Activated naive CD8-positive, alpha-beta T cell treated with anti-CD3 and anti-CD28 coated beads for 36 hours (primary cell): ENCODE results near the gene GC. TPM values are rescaled to one million over a fixed set of nuclear protein-coding genes. Genes with fewer than 3 reads are reported as not detected.
"Not testable (repeated sequence)": the region's sequence is repeated elsewhere in the genome, so short reads cannot be mapped to it uniquely, and the experiment has no call there.

ENCODE experiments used
- DNase-seq: peaks from one replicate; pipeline ENCODE4 v3.0.0; 2021
- H3K27ac Mint-ChIP-seq: one replicate; pipeline ENCODE4 v1.8.0; 2022; ENCODE audit warnings: mild to moderate bottlenecking, moderate library complexity, mixed read lengths
- H3K27me3 Mint-ChIP-seq: one replicate; pipeline ENCODE4 v1.8.0; 2022; ENCODE audit warnings: mild to moderate bottlenecking, mixed read lengths
- H3K36me3 Mint-ChIP-seq: one replicate; pipeline ENCODE4 v1.8.0; 2021; ENCODE audit warnings: mild to moderate bottlenecking, mixed read lengths
- H3K4me1 Mint-ChIP-seq: one replicate; pipeline ENCODE4 v1.8.0; 2021; ENCODE audit warnings: mixed read lengths
- H3K4me3 Mint-ChIP-seq: one replicate; pipeline ENCODE4 v1.8.0; 2022; ENCODE audit warnings: mild to moderate bottlenecking, moderate library complexity, mixed read lengths
- H3K9me3 Mint-ChIP-seq: one replicate; pipeline ENCODE4 v1.8.0; 2022; ENCODE audit warnings: mixed read lengths
- total RNA-seq, 2 experiments: library from RNA; stranded (reverse); gene quantifications; one replicate each; pipeline ENCODE4 v1.2.3, GENCODE V29; 2021

The GC gene
- total RNA-seq, 2 experiments from 2014 or later: not detected

DNA sequence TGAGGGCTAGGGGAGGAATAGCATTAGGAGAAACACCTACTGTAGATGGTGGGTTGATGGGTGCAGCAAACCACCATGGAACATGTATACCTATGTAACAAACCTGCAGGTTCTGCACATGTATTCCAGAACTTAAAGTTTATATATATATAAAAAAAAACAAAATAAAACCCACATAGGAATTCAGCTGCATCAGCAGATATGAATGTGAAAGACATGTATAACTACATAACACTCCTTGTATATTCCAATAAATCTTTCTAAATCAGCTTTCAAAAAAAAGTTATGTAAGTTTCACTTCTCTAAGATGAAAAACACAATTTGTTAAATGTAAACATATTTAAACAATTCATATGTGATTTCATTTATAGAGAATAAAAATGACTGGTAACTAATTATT lies 6.0 kb downstream of the GC start:
- no peak for DNase-seq
- Mint-ChIP-seq H3K27ac (no peak overlapping the region), H3K4me3 (no peak overlapping the region), H3K27me3 (peaks cover 5% of the 10 kb centered on the region), H3K36me3 (no peaks in the 10 kb centered on the region), H3K9me3 (no peaks in the 10 kb centered on the region), H3K4me1 (no peaks in the 10 kb centered on the region)

DNA sequence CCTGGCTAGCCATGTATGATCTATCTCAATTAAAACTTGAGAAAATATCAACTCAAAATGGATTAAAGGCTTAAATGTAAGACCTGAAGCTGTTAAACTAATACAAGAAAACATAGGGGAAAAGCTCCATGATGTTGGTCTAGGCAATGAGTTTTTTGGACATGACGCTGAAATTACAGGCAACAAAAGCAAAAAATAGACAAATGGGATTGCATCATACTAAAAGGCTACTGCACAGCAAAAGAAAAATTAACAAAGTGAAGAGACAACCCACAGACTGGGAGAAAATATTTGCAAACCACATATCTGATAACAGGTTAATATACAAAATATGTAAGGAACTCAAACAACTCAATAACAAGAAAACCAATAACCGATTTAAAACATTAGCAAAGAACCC lies 8.4 kb downstream of the GC start:
- Mint-ChIP-seq H3K4me3 (no peak overlapping the region), H3K27ac (no peak overlapping the region), H3K36me3 (no peaks in the 10 kb centered on the region), H3K4me1 (no peaks in the 10 kb centered on the region), H3K9me3 (no peaks in the 10 kb centered on the region), H3K27me3 (peaks cover 5% of the 10 kb centered on the region)
- no peak for DNase-seq

DNA sequence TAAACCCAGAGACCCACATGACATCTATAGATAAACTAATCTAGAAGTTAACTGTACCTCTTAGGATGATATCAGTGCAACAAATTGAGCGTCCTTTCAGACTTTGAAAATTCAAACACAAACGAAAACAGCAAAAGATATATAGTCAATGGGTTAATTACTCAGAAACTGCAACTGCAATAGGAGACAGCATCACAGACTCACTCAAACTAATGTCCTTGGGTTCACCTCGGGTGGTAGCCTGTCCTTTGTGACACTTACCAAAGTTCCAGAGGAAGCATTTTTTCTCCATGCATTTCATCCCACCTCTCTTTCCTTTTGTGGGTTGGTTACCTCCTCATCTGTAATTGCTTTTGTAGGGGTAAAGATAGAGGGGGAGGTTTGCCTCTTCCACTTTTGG lies 9.7 kb downstream of the GC start:
- H3K4me1 Mint-ChIP-seq: no peaks in the 10 kb centered on the region
- H3K27me3 Mint-ChIP-seq: peaks cover 5% of the 10 kb centered on the region
- no peak overlapping the region for H3K27ac Mint-ChIP-seq
- no peak overlapping the region for H3K4me3 Mint-ChIP-seq
- H3K36me3 Mint-ChIP-seq: no peaks in the 10 kb centered on the region
- H3K9me3 Mint-ChIP-seq: no peaks in the 10 kb centered on the region
- no peak for DNase-seq

- no peak for DNase-seq
- Mint-ChIP-seq H3K27ac (no peak overlapping the region), H3K4me3 (no peak overlapping the region), H3K27me3 (peaks cover 5% of the 10 kb centered on the region), H3K36me3 (no peaks in the 10 kb centered on the region), H3K9me3 (no peaks in the 10 kb centered on the region), H3K4me1 (no peaks in the 10 kb centered on the region)
These were observed 10.9 kb downstream of the GC start for GRCh38 chr4:71773004-71773403.

GRCh38 chr4:71772592-71772991 lies 11.3 kb downstream of the GC start:
- H3K4me1 Mint-ChIP-seq: no peaks in the 10 kb centered on the region
- H3K9me3 Mint-ChIP-seq: no peaks in the 10 kb centered on the region
- H3K36me3 Mint-ChIP-seq: no peaks in the 10 kb centered on the region
- DNase-seq: no peak
- no peak overlapping the region for H3K4me3 Mint-ChIP-seq
- peaks cover 5% of the 10 kb centered on the region for H3K27me3 Mint-ChIP-seq
- no peak overlapping the region for H3K27ac Mint-ChIP-seq

DNA sequence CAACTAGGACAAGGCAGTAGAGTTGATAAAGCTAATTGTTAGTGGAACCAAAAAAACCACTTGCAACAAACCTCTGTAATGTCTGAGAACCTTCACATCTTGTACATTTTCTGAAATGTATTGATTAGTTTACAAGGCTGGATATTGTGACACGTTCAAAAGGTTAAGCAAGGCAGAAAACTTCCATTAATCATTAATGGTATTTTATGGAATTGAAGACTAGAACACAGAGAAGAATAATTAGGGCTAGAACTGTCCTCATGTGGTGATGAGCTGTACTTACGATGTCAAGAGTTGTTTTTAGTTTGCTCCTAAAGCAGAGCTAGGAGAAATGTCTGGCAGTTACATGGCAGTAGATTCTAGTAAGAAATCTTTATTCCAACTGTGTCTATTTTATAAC lies 12.3 kb downstream of the GC start:
- DNase-seq: no peak
- H3K36me3 Mint-ChIP-seq: no peaks in the 10 kb centered on the region
- H3K9me3 Mint-ChIP-seq: no peaks in the 10 kb centered on the region
- peaks cover 5% of the 10 kb centered on the region for H3K27me3 Mint-ChIP-seq
- H3K27ac Mint-ChIP-seq: no peak overlapping the region
- no peak overlapping the region for H3K4me3 Mint-ChIP-seq
- no peaks in the 10 kb centered on the region for H3K4me1 Mint-ChIP-seq

DNA sequence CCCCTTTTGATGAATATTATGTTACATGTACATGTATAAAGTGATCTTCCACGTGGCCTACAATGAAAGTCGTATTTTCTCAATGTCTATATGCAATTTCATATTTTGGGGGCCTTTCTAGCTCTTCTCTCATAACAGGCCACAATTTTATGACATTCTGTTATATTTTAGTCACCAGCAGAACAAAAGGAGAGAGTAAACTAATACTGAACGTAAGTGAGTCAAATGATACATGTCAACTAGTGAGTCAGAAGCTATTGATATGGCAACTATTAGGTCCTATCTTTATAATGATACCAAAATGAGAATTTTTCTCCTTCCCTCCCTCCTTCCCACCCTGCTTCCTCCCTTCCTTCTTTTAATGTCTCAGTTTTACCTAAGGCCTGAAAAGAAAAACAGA lies 14.4 kb downstream of the GC start:
- no peaks in the 10 kb centered on the region for H3K4me1 Mint-ChIP-seq
- H3K36me3 Mint-ChIP-seq: no peaks in the 10 kb centered on the region
- H3K9me3 Mint-ChIP-seq: no peaks in the 10 kb centered on the region
- DNase-seq: no peak
- H3K27me3 Mint-ChIP-seq: no peaks in the 10 kb centered on the region
- no peak overlapping the region for H3K27ac Mint-ChIP-seq
- H3K4me3 Mint-ChIP-seq: no peak overlapping the region

- Mint-ChIP-seq H3K27ac (no peak overlapping the region), H3K27me3 (no peaks in the 10 kb centered on the region), H3K9me3 (no peaks in the 10 kb centered on the region), H3K36me3 (no peaks in the 10 kb centered on the region), H3K4me3 (no peak overlapping the region), H3K4me1 (no peaks in the 10 kb centered on the region)
- no peak for DNase-seq
These were observed 15.8 kb downstream of the GC start for GRCh38 chr4:71768123-71768522.

DNA sequence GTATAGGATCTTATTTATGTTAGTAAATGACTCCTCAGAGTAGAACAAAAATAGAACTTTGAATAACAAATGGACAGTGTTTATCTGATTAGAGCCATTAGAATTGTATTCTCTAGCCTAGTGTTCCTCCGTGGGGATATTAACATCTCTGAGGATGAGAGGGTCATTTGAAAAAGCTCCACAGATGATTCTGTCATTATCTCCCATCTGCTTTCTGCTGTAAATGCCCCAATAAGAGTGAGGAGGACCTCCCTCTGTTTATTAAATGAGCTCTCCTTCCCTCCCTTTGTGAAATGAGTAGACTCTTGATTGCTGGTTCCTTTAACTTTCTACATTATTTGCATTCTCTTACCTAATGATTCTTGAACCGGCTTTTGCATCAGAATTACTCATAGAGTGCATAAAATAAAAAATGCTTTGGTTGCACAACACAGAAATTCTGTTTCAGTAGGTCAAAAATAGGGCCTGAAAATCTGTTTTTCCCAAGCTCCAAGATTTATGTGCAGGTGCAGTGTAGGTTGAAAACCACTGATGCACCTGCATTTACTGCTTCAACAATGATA lies 18.0 kb downstream of the GC start:
- DNase-seq: no peak
- H3K36me3 Mint-ChIP-seq: no peaks in the 10 kb centered on the region
- H3K27me3 Mint-ChIP-seq: no peaks in the 10 kb centered on the region
- H3K27ac Mint-ChIP-seq: no peak overlapping the region
- H3K9me3 Mint-ChIP-seq: no peaks in the 10 kb centered on the region
- no peaks in the 10 kb centered on the region for H3K4me1 Mint-ChIP-seq
- H3K4me3 Mint-ChIP-seq: no peak overlapping the region

GRCh38 chr4:71765350-71765749 lies 18.5 kb downstream of the GC start:
- Mint-ChIP-seq H3K4me3 (no peak overlapping the region), H3K4me1 (no peaks in the 10 kb centered on the region), H3K27me3 (no peaks in the 10 kb centered on the region), H3K27ac (no peak overlapping the region), H3K36me3 (no peaks in the 10 kb centered on the region), H3K9me3 (no peaks in the 10 kb centered on the region)
- no peak for DNase-seq

DNA sequence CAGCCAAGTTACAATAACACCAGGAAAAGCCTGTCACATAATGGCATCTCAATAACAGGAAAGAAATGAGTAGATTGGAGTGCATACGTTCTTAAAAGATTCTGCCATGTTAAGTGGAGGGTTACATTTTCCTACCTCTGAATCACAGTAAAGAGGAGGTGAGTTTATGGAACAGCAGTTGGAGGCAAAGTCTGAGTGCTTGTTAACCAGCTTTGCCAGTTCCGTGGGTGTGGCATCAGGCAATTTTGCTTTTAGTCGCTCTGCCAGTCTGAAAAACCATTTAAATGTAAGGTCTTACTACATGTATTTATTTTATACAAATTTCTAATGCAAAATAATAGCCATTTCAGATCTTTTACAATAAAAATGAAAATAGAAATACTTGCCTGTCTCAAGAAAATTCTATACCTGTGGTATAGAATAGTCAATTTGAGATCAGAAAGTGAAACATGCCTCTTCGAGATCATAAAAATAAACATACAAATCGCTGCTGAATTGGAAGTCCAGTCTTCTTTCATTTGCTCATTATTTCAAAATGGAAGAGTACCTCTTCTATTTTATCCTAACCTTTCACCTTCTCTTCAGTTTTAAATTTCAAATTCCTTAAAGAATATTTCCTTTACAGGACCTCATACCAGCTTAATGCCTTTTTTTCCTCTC lies 31.4 kb downstream of the GC start:
- Mint-ChIP-seq H3K4me1 (no peaks in the 10 kb centered on the region), H3K36me3 (no peaks in the 10 kb centered on the region), H3K27ac (no peak overlapping the region), H3K27me3 (peaks cover 5% of the 10 kb centered on the region), H3K4me3 (no peak overlapping the region), H3K9me3 (no peaks in the 10 kb centered on the region)
- no peak for DNase-seq

- Mint-ChIP-seq H3K36me3 (no peaks in the 10 kb centered on the region), H3K27ac (no peak overlapping the region), H3K27me3 (peaks cover 5% of the 10 kb centered on the region), H3K9me3 (no peaks in the 10 kb centered on the region), H3K4me3 (no peak overlapping the region), H3K4me1 (no peaks in the 10 kb centered on the region)
- DNase-seq: no peak
These were observed 34.8 kb downstream of the GC start for GRCh38 chr4:71749008-71749594.

DNA sequence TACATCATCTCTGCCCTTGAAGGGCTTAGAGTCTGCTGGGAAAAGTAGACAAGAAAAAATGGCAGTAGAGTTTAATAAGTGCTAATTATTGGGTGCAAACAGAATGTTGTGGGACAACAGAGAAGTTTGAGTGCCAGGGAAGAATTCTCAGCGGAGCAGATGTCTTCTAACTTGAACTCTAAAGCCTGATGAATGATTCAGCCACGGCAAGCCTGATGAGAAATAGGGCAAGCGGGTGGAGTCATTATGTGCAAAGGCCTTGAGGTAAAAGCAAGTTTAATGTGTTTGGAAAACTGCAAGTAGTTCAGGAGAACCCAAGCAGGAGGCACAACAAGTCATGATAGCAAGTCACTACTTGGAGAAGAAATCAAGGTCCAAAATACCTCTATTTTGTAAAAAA lies 37.5 kb downstream of the GC start:
- DNase-seq: no peak
- Mint-ChIP-seq H3K36me3 (no peaks in the 10 kb centered on the region), H3K4me3 (no peak overlapping the region), H3K27ac (no peak overlapping the region), H3K4me1 (no peaks in the 10 kb centered on the region), H3K27me3 (peaks cover 16% of the 10 kb centered on the region), H3K9me3 (no peaks in the 10 kb centered on the region)

DNA sequence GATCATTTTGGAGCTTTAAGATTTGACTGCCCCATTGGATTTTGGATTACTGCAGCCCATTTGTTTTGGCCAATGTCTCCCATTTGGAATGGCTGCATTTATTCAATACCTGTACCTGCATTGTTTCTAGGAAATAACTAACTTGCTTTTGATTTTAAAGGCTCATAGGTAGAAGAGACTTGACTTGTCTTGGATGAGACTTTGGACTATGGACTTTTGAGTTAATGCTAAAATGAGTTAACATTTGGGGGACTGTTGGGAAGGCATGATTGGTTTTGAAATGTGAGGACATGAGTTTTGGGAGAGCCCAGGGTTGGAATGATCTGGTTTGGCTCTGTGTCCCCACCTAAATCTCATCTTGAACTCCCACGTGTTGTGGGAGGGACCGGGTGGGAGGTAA lies 45.1 kb downstream of the GC start:
- not testable (repeated sequence) for H3K27ac Mint-ChIP-seq

DNA sequence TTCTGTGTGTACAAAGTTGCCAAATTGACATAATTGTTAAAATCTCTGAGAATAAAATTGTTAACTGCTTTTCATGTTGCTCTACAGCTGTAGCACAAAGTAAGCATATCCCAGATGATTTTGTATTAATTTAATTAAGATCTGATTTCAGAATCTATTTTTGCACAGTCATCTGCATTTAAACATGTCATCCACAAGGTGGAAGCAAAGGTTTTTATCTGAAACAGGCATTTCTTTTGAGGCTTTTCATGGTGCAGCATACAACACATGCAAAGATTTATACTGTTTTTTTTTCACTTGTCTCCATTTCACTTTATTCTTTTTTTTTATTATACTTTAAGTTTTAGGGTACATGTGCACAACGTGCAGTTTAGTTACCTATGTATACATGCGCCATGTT lies 51.2 kb downstream of the GC start:
- Mint-ChIP-seq H3K36me3 (no peaks in the 10 kb centered on the region), H3K27me3 (peaks cover 12% of the 10 kb centered on the region)

More for the DNA sequence above, 45.1 kb downstream of the GC start:
- H3K4me3 Mint-ChIP-seq, H3K9me3 Mint-ChIP-seq, DNase-seq, H3K36me3 Mint-ChIP-seq, H3K4me1 Mint-ChIP-seq: not testable (repeated sequence)
- H3K27me3 Mint-ChIP-seq: peaks cover 16% of the 10 kb centered on the region

DNA sequence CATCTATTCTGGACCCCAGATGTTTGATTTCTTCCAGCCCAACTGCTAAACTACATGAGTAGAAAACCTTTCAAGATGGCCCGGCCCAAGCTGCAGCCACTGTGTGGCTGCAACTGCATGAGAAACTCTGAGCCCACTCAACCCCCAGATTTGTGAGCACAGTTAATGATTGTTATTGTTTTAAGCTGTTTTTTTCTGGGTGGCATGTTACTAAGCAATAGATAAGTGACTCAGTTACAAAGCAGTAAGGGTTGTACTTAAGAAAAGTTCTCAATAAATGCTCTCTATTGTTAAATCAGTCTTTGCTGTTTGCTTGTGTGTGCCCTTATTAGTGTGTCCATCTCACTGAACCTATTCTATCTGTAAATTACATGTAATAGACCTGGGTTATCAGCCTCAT lies 51.8 kb downstream of the GC start:
- Mint-ChIP-seq H3K27ac (no peak overlapping the region), H3K36me3 (no peaks in the 10 kb centered on the region)

More for the DNA sequence above, 51.2 kb downstream of the GC start:
- peaks cover 4% of the 10 kb centered on the region for H3K9me3 Mint-ChIP-seq
- H3K4me1 Mint-ChIP-seq: no peaks in the 10 kb centered on the region
- DNase-seq: no peak
- H3K27ac Mint-ChIP-seq: no peak overlapping the region
- no peak overlapping the region for H3K4me3 Mint-ChIP-seq

More for the DNA sequence above, 51.8 kb downstream of the GC start:
- Mint-ChIP-seq H3K9me3 (no peaks in the 10 kb centered on the region), H3K27me3 (peaks cover 14% of the 10 kb centered on the region), H3K4me1 (no peaks in the 10 kb centered on the region), H3K4me3 (no peak overlapping the region)
- no peak for DNase-seq
